Astrocyte (in vitro differentiated cells and primary cell): ENCODE data around the gene HTRA1. TPM values are rescaled to one million over a fixed set of nuclear protein-coding genes. Genes with fewer than 3 reads are reported as not detected.

Experiments used
- DNase-seq: peaks from one replicate; pipeline ENCODE4 v3.0.0-alpha.2; 2010; ENCODE audit warnings: low read depth
- FAIRE-seq: peaks from 2 replicates; lab custom pipeline; 2011; peaks lifted over from hg19 to GRCh38; lab: Jason Lieb, UNC
- H2AFZ ChIP-seq: 2 replicates; pipeline ENCODE4 v1.6.0; 2012; ENCODE audit warnings: low read depth, low read length, inconsistent platforms
- H3K27ac ChIP-seq: 2 replicates; pipeline ENCODE4 v1.5.1; 2011; ENCODE audit warnings: low read depth, low read length, inconsistent platforms
- H3K27me3 ChIP-seq: 2 replicates; pipeline ENCODE4 v1.6.0; 2011; ENCODE audit warnings: low read length, inconsistent platforms; ENCODE audit not compliant: insufficient read depth
- H3K36me3 ChIP-seq: 2 replicates; pipeline ENCODE4 v1.5.1; 2011; ENCODE audit warnings: low read length, inconsistent platforms; ENCODE audit not compliant: insufficient read depth
- H3K4me1 ChIP-seq: 2 replicates; pipeline ENCODE4 v1.5.1; 2011; ENCODE audit warnings: low read length, inconsistent platforms; ENCODE audit not compliant: insufficient read depth
- H3K4me2 ChIP-seq: 2 replicates; pipeline ENCODE4 v1.6.0; 2012; ENCODE audit warnings: low read length, inconsistent platforms
- H3K4me3 ChIP-seq: 2 replicates; pipeline ENCODE4 v1.5.1; 2011; ENCODE audit warnings: low read depth, mild to moderate bottlenecking, low read length, inconsistent platforms; ENCODE audit not compliant: insufficient read depth
- H3K79me2 ChIP-seq: 2 replicates; pipeline ENCODE4 v1.6.0; 2012; ENCODE audit warnings: mild to moderate bottlenecking, low read length, inconsistent platforms; ENCODE audit not compliant: insufficient read depth
- H3K9ac ChIP-seq: 2 replicates; pipeline ENCODE4 v1.6.0; 2012; ENCODE audit warnings: mild to moderate bottlenecking, low read length, inconsistent platforms
- H3K9me3 ChIP-seq: 2 replicates; pipeline ENCODE4 v1.5.1; 2012; ENCODE audit warnings: low read depth, mild to moderate bottlenecking, low read length, inconsistent platforms; ENCODE audit not compliant: insufficient read depth
- H4K20me1 ChIP-seq: 2 replicates; pipeline ENCODE4 v1.6.0; 2012; ENCODE audit warnings: low read length, inconsistent platforms; ENCODE audit not compliant: insufficient read depth
- H3K27ac Mint-ChIP-seq: one replicate; pipeline ENCODE4 v1.8.0; 2021; ENCODE audit warnings: mild to moderate bottlenecking, mixed read lengths; ENCODE audit not compliant: unreplicated experiment
- H3K27me3 Mint-ChIP-seq: one replicate; pipeline ENCODE4 v1.8.0; 2021; ENCODE audit warnings: low read depth, mixed read lengths; ENCODE audit not compliant: unreplicated experiment
- H3K36me3 Mint-ChIP-seq: one replicate; pipeline ENCODE4 v1.8.0; 2021; ENCODE audit warnings: low read depth, mixed read lengths; ENCODE audit not compliant: unreplicated experiment
- H3K4me1 Mint-ChIP-seq: one replicate; pipeline ENCODE4 v1.8.0; 2021; ENCODE audit warnings: low read depth, mixed read lengths; ENCODE audit not compliant: unreplicated experiment
- H3K4me3 Mint-ChIP-seq: one replicate; pipeline ENCODE4 v1.8.0; 2021; ENCODE audit warnings: mild to moderate bottlenecking, moderate library complexity, mixed read lengths; ENCODE audit not compliant: unreplicated experiment
- H3K9me3 Mint-ChIP-seq: one replicate; pipeline ENCODE4 v1.8.0; 2021; ENCODE audit warnings: mild to moderate bottlenecking, mixed read lengths; ENCODE audit not compliant: unreplicated experiment
- EZH2 ChIP-seq: IDR thresholded peaks from 2 replicates; pipeline ENCODE4 v1.6.1; 2012; ENCODE audit warnings: mild to moderate bottlenecking, low read length, inconsistent platforms; ENCODE audit not compliant: insufficient read depth
- total RNA-seq: library from RNA; stranded (reverse); gene quantifications from 2 replicates; pipeline ENCODE4 v1.2.1, GENCODE V29; 2021
- TF ChIP-seq, protein P1 (sequence below): IDR thresholded peaks from 2 replicates; pipeline ENCODE4 v1.5.1; 2011; ENCODE audit warnings: low read depth, mild to moderate bottlenecking, inconsistent platforms, low read length, moderate library complexity; ENCODE audit not compliant: insufficient read depth

HTRA1 gene
- total RNA-seq, 1 donor from 2014 or later = 34.9 TPM

DNA sequence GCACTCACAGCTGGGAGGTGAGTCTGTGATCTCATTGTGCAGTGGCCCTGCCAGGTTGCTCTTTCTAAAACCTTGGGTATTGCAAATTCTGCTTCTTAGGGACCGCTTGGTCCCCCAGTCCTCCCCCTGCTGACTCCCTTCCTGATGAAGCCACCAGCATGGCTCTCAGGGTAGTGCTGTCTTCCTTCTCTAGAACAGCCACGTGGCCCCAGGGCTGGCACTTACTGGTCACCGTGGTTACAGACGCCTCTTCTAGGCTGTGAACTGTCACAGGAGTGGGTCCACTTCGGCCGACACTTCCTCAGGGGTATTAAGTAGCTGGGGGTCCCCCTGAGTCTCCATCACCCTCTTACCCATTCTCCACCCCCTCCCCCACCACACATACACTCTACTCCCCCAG is 2.7 kb upstream of the HTRA1 start:
- no peak for TF ChIP-seq EZH2
- TF ChIP-seq, protein P1, sequence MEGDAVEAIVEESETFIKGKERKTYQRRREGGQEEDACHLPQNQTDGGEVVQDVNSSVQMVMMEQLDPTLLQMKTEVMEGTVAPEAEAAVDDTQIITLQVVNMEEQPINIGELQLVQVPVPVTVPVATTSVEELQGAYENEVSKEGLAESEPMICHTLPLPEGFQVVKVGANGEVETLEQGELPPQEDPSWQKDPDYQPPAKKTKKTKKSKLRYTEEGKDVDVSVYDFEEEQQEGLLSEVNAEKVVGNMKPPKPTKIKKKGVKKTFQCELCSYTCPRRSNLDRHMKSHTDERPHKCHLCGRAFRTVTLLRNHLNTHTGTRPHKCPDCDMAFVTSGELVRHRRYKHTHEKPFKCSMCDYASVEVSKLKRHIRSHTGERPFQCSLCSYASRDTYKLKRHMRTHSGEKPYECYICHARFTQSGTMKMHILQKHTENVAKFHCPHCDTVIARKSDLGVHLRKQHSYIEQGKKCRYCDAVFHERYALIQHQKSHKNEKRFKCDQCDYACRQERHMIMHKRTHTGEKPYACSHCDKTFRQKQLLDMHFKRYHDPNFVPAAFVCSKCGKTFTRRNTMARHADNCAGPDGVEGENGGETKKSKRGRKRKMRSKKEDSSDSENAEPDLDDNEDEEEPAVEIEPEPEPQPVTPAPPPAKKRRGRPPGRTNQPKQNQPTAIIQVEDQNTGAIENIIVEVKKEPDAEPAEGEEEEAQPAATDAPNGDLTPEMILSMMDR = no peak
- Mint-ChIP-seq H3K9me3 (no peaks in the 10 kb centered on the region), H3K4me1 (peaks cover 20% of the 10 kb centered on the region), H3K36me3 (peaks cover 3% of the 10 kb centered on the region), H3K27me3 (peaks cover 37% of the 10 kb centered on the region), H3K27ac (no peak overlapping the region), H3K4me3 (no peak overlapping the region)
- Histone ChIP-seq H3K9ac (no peak overlapping the region), H3K79me2 (peaks cover 11% of the 10 kb centered on the region), H3K4me3 (no peak overlapping the region), H4K20me1 (peaks cover 12% of the 10 kb centered on the region), H3K4me1 (peaks cover 24% of the 10 kb centered on the region), H2AFZ (no peak overlapping the region), H3K9me3 (no peaks in the 10 kb centered on the region), H3K36me3 (no peaks in the 10 kb centered on the region), H3K4me2 (no peak overlapping the region), H3K27me3 (no peaks in the 10 kb centered on the region), H3K27ac (no peak overlapping the region)
- no peak for FAIRE-seq
- no peak for DNase-seq

DNA sequence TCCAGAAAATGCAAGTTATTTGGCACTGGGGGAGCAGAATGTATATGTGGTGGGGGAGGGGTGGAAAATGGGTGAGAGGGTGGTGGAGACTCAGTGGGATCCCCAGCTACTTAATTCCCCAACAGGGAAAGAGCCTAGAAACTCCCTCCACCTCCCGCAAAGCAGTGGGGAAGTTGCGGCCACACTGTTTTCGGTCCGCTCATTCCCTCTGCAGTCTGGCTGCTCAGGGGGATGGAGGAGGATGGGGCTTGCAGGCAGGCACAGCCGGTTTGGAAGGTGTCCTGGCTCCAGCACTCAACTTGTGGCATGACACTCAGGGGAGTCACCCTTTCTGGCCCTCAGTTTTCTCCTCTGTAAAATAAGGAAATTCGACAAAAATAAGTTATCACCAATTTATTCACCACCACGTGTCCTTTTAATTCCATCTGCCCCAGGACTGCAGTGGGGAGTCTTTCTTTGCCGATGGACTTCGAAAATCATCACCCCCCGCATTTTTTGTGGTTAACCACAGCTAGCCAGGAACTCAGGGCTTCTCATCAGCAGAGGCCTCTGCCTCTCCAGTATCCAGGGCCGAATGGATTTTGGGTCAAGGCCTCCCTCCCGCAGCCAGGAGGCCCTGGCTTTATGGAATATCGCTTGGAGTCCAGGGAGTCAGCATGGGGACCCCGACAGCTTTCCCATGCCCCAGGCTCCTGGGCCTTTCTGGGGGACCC is 1.6 kb upstream of the HTRA1 start:
- Mint-ChIP-seq H3K9me3 (no peaks in the 10 kb centered on the region), H3K4me1 (peaks cover 20% of the 10 kb centered on the region), H3K27ac (no peak overlapping the region), H3K4me3 (peak overlapping the region; percentile 66), H3K36me3 (peaks cover 4% of the 10 kb centered on the region), H3K27me3 (peaks cover 47% of the 10 kb centered on the region)
- peaks cover 23% of the 10 kb centered on the region for H4K20me1 ChIP-seq
- H3K9ac ChIP-seq = no peak overlapping the region
- H3K36me3 ChIP-seq = no peaks in the 10 kb centered on the region
- H3K27ac ChIP-seq = no peak overlapping the region
- FAIRE-seq (peak; percentile 5), DNase-seq (peak; percentile 82)
- TF ChIP-seq EZH2 = no peak
- TF ChIP-seq, protein P1 = no peak
- H3K4me1 ChIP-seq = peaks cover 24% of the 10 kb centered on the region
- H2AFZ ChIP-seq = no peak overlapping the region
- peaks cover 17% of the 10 kb centered on the region for H3K79me2 ChIP-seq
- H3K4me2 ChIP-seq = peak overlapping the region; percentile 94
- no peak overlapping the region for H3K4me3 ChIP-seq
- H3K9me3 ChIP-seq = no peaks in the 10 kb centered on the region
- H3K27me3 ChIP-seq = no peaks in the 10 kb centered on the region

DNA sequence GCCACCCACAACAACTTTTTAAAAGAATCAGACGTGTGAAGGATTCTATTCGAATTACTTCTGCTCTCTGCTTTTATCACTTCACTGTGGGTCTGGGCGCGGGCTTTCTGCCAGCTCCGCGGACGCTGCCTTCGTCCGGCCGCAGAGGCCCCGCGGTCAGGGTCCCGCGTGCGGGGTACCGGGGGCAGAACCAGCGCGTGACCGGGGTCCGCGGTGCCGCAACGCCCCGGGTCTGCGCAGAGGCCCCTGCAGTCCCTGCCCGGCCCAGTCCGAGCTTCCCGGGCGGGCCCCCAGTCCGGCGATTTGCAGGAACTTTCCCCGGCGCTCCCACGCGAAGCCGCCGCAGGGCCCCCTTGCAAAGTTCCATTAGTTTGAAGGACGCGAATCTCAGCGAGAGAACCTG is 461 bp upstream of the HTRA1 start:
- Histone ChIP-seq H3K79me2 (peaks cover 20% of the 10 kb centered on the region), H3K4me3 (peak overlapping the region; percentile 74), H3K36me3 (no peaks in the 10 kb centered on the region), H3K4me2 (peak overlapping the region; percentile 94), H3K27me3 (peaks cover 5% of the 10 kb centered on the region), H3K27ac (no peak overlapping the region), H3K4me1 (peaks cover 24% of the 10 kb centered on the region), H3K9ac (peak overlapping the region; percentile 51), H2AFZ (peak overlapping the region; percentile 81), H3K9me3 (no peaks in the 10 kb centered on the region), H4K20me1 (peaks cover 34% of the 10 kb centered on the region)
- Mint-ChIP-seq H3K36me3 (peaks cover 8% of the 10 kb centered on the region), H3K9me3 (no peaks in the 10 kb centered on the region), H3K27me3 (peaks cover 53% of the 10 kb centered on the region), H3K27ac (no peak overlapping the region), H3K4me1 (peaks cover 20% of the 10 kb centered on the region), H3K4me3 (peak overlapping the region; percentile 80)
- TF ChIP-seq EZH2 = no peak
- TF ChIP-seq, protein P1 = no peak
- FAIRE-seq = no peak
- no peak for DNase-seq
